HG02763 (cell line): ENCODE data around the gene CLK4.

Source experiments
- ATAC-seq: cut with Tn5 transposase; IDR thresholded peaks from one replicate; pipeline ENCODE4 v1.9.1; 2021; ENCODE audit warnings: mild to moderate bottlenecking, moderate library complexity; ENCODE audit not compliant: unreplicated experiment

Gene CLK4

DNA sequence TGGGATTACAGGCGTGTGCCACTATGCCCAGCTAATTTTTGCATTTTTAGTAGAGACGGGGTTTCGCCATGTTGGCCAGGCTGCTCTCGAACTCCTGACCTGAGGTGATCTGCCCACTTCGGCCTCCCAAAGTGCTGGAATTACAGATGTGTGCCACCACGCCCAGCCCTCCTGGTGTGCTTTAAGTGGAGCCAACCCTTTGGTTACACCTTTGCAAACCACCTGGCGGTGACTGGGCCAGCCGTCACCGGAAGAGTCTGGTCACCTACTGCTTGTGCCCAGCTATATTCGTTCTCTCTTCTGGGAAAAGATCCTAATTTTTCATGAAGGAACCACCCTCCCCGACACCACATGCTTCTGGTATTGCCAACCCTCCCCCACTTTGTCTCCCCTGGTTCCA, 72.5 kb downstream of the CLK4 start:
- no peak for ATAC-seq

DNA sequence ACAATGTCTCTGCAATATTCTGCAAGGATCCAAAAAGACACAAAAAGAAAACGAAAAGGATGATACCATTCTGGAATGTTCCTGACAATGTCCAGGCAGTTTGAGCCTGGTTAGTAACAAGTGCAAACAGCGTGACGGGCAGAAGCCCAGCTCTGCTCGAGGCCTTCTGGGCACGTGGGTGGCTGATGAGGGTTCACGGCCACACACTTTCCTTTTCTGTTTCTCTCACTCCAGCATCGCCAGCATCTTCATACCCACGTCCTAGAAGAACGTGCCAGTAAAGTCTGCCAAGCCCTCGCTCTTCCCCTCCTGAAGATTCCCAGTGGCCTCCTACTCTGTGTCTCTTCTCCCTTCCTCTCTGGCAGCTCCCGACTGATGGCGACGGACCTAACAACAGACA, 73.3 kb downstream of the CLK4 start:
- ATAC-seq = no peak
